Right lobe of liver (tissue), 6 donors: ENCODE results near the gene NPEPL1. TPM values are rescaled to one million over a fixed set of nuclear protein-coding genes. Genes with fewer than 3 reads are reported as not detected.
A peak's percentile ranks its signal among the peaks of the same experiment; 100 is the strongest.
"Not testable (repeated sequence)": the region's sequence is repeated elsewhere in the genome, so short reads cannot be mapped to it uniquely, and the experiment has no call there.

Experiments
- ATAC-seq, 4 donors: fragments of 200-7000 bp; cut with Tn5 transposase; one replicate each; pipeline ENCODE4 v1.9.1; 2020; ENCODE audit warnings: mild to moderate bottlenecking in 4 of 4, moderate library complexity in 4 of 4
- DNase-seq, 3 donors: peaks; one replicate each; pipeline ENCODE4 v3.0.0-alpha.2; 2020
- H3K27ac ChIP-seq, 3 donors: fragments of 200-600 bp; one replicate each; pipeline ENCODE4 v1.8.0; 2022
- H3K27me3 ChIP-seq, 2 donors: fragments of 200-600 bp; one replicate each; pipeline ENCODE4 v1.8.0; 2022
- H3K36me3 ChIP-seq, 4 donors: fragments of 200-600 bp; sonication (generic) in 1 of 4; one replicate each; pipeline versions ENCODE4 v1.5.1 to v1.8.0; 2017 to 2022; ENCODE audit warnings: control low read depth in 1 of 4
- H3K4me1 ChIP-seq, 4 donors: fragments of 200-600 bp; sonication (generic) in 1 of 4; one replicate each; pipeline versions ENCODE4 v1.5.1 to v1.8.0; 2017 to 2022; ENCODE audit warnings: control low read depth in 1 of 4
- H3K4me3 ChIP-seq, 3 donors: fragments of 200-600 bp; one replicate each; pipeline ENCODE4 v1.8.0; 2022
- H3K9me3 ChIP-seq, 4 donors: fragments of 200-600 bp; sonication (generic) in 1 of 4; one replicate each; pipeline versions ENCODE4 v1.5.1 to v1.8.0; 2017 to 2022; ENCODE audit warnings: control low read depth in 1 of 4
- POLR2A ChIP-seq: fragments of 450-650 bp; IDR thresholded peaks from one replicate; pipeline ENCODE4 v1.6.1; 2017; ENCODE audit warnings: antibody characterized with exemption, mild to moderate bottlenecking
- WGBS: methylation state at CpG from one replicate; pipeline ENCODE4 v1.1.6; 2018; ENCODE audit warnings: low coverage, low lambda C conversion rate; ENCODE audit not compliant: insufficient coverage; ENCODE audit errors: missing lambda C conversion rate; 5-methylcytosine and 5-hydroxymethylcytosine counted together
- intact Hi-C, 2 donors: fragments of 100-400 bp; cut with DNase I; formaldehyde crosslinking; loops; one replicate each; pipeline versions ENCODE4 v1.11.2 to v1.14.1; 2022
- total RNA-seq, 6 experiments: library from RNA; depleted of rRNA in 2 of 6; stranded (reverse); fragments of >200 nt in 2 of 6; fragmentation: NEBNext Ultra II Directional in 3 of 6; extraction: Animal tissue kit (Norgen Biotek cat#: 25700) in 3 of 6; gene quantifications; one replicate each; pipeline versions ENCODE4 v1.1.0 to v1.2.4, GENCODE V29; 2016 to 2023
- TF ChIP-seq, protein P1 (sequence below), 4 donors: fragments of 200-600 bp in 3 of 4; fragments of 450-650 bp in 1 of 4; IDR thresholded peaks; one replicate each; pipeline versions ENCODE4 v1.5.1 to v1.8.0; 2016 to 2022; ENCODE audit warnings: antibody characterized with exemption in 4 of 4, mild to moderate bottlenecking in 2 of 4
- donor health status: DM: no; HTN: yes; CAD: no.
- donor health status: DM: no; HTN: no; CAD: no.
- donor health status: DM: no; HTN: no; CAD: no.
- donor health status: DM: no; HTN: yes; CAD: no.
- donor health status: DM: no; HTN: yes; CAD: no.

Gene NPEPL1
- total RNA-seq, 6 experiments from 2014 or later = 7.7 to 13.9 (median 10.1) TPM

DNA sequence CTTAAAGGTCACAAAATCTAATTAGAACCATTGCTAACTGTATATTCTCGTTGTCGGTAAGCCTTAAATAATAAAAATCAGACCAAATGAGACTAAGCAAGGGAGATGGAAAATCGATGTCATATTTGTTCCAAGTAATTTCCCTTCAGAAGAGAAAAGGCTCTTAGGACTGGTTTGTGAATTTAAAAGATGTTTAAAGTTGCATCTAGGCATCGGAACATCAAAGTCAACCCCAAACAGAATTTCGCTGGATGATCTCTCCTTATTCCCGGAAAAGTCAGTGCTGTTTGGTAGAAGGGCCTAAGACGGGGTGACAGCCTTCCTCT lies 63.8 kb downstream of the NPEPL1 start:
- Histone ChIP-seq H3K4me3 (no peak overlapping the region), H3K9me3 (no peaks in the 10 kb centered on the region), H3K4me1 (no peaks in the 10 kb centered on the region), H3K27me3 (no peaks in the 10 kb centered on the region), H3K27ac (no peak overlapping the region), H3K36me3 (no peaks in the 10 kb centered on the region)
- no peak for ATAC-seq
- intact Hi-C loops = no loop called here
- WGBS = 56% methylated on average over 7 of the region's 7 CpGs
- no peak for DNase-seq
- TF ChIP-seq, protein P1, sequence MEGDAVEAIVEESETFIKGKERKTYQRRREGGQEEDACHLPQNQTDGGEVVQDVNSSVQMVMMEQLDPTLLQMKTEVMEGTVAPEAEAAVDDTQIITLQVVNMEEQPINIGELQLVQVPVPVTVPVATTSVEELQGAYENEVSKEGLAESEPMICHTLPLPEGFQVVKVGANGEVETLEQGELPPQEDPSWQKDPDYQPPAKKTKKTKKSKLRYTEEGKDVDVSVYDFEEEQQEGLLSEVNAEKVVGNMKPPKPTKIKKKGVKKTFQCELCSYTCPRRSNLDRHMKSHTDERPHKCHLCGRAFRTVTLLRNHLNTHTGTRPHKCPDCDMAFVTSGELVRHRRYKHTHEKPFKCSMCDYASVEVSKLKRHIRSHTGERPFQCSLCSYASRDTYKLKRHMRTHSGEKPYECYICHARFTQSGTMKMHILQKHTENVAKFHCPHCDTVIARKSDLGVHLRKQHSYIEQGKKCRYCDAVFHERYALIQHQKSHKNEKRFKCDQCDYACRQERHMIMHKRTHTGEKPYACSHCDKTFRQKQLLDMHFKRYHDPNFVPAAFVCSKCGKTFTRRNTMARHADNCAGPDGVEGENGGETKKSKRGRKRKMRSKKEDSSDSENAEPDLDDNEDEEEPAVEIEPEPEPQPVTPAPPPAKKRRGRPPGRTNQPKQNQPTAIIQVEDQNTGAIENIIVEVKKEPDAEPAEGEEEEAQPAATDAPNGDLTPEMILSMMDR (IDR thresholded peaks at IDR 0.05) = no peak
- TF ChIP-seq POLR2A = no peak

DNA sequence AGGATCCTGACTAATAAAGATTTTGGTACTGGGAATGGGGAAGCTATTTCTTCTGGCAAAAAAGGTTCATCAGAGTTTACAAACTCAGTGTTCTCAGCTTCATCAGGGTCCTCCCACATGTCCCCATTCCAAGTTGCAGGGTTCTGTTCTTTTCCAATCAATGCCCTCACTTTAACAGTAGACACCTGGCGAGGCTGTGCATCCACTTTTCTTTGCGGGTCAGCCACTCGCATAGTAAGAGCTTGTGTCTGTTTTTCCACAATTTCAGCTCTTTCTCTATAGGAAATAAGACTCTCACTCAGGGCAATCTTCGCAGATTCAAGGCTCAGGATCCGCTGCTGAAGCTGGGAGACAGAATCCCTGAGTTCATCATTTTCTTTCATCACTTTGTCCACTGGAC lies 65.0 kb downstream of the NPEPL1 start:
- ATAC-seq, H3K4me1 ChIP-seq, DNase-seq, H3K27ac ChIP-seq, H3K9me3 ChIP-seq, H3K27me3 ChIP-seq, H3K4me3 ChIP-seq, H3K36me3 ChIP-seq, intact Hi-C loops: not testable (repeated sequence)
- WGBS = 55% methylated on average over 5 of the region's 5 CpGs

DNA sequence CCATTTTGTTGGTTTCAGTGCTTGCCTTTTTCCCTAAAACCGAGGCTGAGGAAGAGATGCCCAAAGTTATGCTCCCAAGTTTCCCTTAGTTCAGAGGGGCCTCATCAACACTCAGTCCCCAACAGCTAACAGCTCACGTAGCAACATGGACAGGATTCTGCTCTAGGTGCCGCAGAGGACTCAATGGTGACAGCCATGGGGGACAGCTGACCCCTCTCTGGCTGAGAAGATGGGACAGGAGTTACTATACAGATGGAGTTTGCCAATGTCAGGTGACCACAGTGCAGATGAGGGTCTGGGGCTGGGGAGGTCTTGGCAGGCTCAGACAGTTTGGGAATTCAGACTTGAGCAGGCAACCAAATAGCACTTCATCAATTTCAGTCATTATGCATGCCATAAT lies 67.3 kb downstream of the NPEPL1 start:
- H3K9me3 ChIP-seq = no peaks in the 10 kb centered on the region
- no peak for ATAC-seq
- intact Hi-C loops = no loop called here
- H3K4me3 ChIP-seq = no peak overlapping the region
- TF ChIP-seq POLR2A = no peak
- TF ChIP-seq, protein P1 (IDR thresholded peaks at IDR 0.05) = no peak
- 33% methylated on average over 2 of the region's 3 CpGs for WGBS
- no peak overlapping the region for H3K27ac ChIP-seq
- no peak for DNase-seq
- no peaks in the 10 kb centered on the region for H3K36me3 ChIP-seq
- no peaks in the 10 kb centered on the region for H3K27me3 ChIP-seq
- no peaks in the 10 kb centered on the region for H3K4me1 ChIP-seq

DNA sequence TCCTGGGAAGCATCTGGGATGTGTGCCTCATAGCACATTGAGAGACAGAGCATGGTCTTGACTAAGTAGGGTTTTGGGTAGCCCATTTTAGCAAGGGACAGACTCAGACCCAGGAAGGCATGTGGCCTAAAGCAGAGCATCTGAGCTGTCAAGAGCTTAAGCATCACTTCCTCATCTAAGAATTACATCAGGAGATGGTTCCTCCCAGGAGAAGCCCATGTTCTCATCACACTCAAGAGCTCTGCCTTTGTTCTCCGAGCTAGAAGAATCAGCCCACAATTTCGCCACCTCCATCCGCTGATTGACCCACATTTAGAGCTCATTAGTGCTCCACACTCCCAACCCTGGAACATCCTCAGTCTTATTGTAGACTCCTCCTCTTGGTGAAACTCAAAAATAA lies 68.3 kb downstream of the NPEPL1 start:
- H3K36me3 ChIP-seq = no peaks in the 10 kb centered on the region
- H3K27me3 ChIP-seq = no peaks in the 10 kb centered on the region
- no peak overlapping the region for H3K27ac ChIP-seq
- DNase-seq (no peak), ATAC-seq (no peak)
- no peaks in the 10 kb centered on the region for H3K4me1 ChIP-seq
- intact Hi-C loops = no loop called here
- no peak overlapping the region for H3K4me3 ChIP-seq
- WGBS = 59% methylated on average over 3 of the region's 3 CpGs
- no peak for TF ChIP-seq POLR2A
- TF ChIP-seq, protein P1 (IDR thresholded peaks at IDR 0.05) = no peak
- H3K9me3 ChIP-seq = no peaks in the 10 kb centered on the region

DNA sequence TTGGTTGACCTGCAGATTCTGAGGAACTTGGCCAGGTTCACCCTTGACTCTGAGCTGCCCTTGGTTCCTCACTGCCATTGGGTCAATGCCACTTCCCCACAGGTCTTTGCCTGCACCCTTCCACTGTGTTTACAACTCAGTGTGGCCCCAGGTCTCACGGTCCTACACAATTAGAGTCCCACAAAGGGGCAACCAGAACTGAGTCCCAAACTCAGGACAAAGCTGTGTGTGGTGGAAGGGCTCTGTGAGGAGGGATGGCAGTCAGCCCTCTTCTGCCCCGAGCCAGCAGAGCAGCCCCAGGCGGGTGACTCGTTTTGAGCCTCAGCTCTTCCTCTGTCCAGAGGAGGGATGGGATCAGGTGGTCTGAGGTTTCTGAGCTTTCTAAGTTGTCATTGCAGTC lies 69.5 kb downstream of the NPEPL1 start:
- no peaks in the 10 kb centered on the region for H3K4me1 ChIP-seq
- no peak for TF ChIP-seq POLR2A
- TF ChIP-seq, protein P1 (IDR thresholded peaks at IDR 0.05) = no peak
- no peak overlapping the region for H3K27ac ChIP-seq
- intact Hi-C loops = no loop called here
- DNase-seq (peak in 1 of 3 donors; percentile 23), ATAC-seq (no peak)
- H3K9me3 ChIP-seq = no peaks in the 10 kb centered on the region
- no peaks in the 10 kb centered on the region for H3K27me3 ChIP-seq
- no peaks in the 10 kb centered on the region for H3K36me3 ChIP-seq
- H3K4me3 ChIP-seq = no peak overlapping the region
- WGBS = 39% methylated on average over 3 of the region's 4 CpGs
